Mesenteric fat pad (tissue), 1 donor: ENCODE measurements around the gene ATP6V1G1. TPM values are rescaled to one million over a fixed set of nuclear protein-coding genes. Genes with fewer than 3 reads are reported as not detected.

Experiments used
- total RNA-seq: library from RNA; stranded (reverse); fragmentation: NEBNext Ultra II Directional; extraction: Animal tissue kit (Norgen Biotek cat#: 25700); gene quantifications from one replicate; pipeline ENCODE4 v1.2.1, GENCODE V29; 2021
- donor health status: DM: yes; HTN: yes; CAD: no.

Gene ATP6V1G1
- total RNA-seq, 1 donor from 2014 or later = 70.4 TPM

Other genes with a start within 250 kb of the ATP6V1G1 start
- 44.9 TPM for gene AKNA, start 199.8 kb upstream of the ATP6V1G1 start, total RNA-seq
- 5.5 TPM for gene WHRN, start 82.3 kb upstream of the ATP6V1G1 start, total RNA-seq
- gene TMEM268, start 23.5 kb downstream of the ATP6V1G1 start, total RNA-seq = 32.7 TPM
- not detected for gene TEX53, start 70.0 kb downstream of the ATP6V1G1 start, total RNA-seq
- gene TEX48, start 94.4 kb downstream of the ATP6V1G1 start, total RNA-seq = not detected
- gene TNFSF15, start 218.3 kb downstream of the ATP6V1G1 start, total RNA-seq = 0.29 TPM